CD14-positive monocyte (primary cell): ENCODE results near the gene ZNF429. TPM values are rescaled to one million over a fixed set of nuclear protein-coding genes. Genes with fewer than 3 reads are reported as not detected.

ENCODE experiments used
- DNase-seq, 3 donors: peaks; one replicate each; pipeline ENCODE4 v3.0.0-alpha.2; 2011 to 2022
- H2AFZ ChIP-seq: 2 replicates; pipeline ENCODE4 v1.6.0; 2012; ENCODE audit warnings: mild to moderate bottlenecking, low read depth, low read length, inconsistent platforms; ENCODE audit not compliant: insufficient read depth, poor library complexity, severe bottlenecking
- H3K27ac ChIP-seq, 2 donors: 1 replicate in 1 of 2; 2 replicates in 1 of 2; pipeline ENCODE4 v1.5.1; 2012 to 2013; ENCODE audit warnings: low read length in 2 of 2, control low read depth in 1 of 2, inconsistent platforms in 1 of 2, low read depth in 1 of 2, mild to moderate bottlenecking in 1 of 2
- H3K27me3 ChIP-seq, 2 donors: one replicate each; pipeline versions ENCODE4 v1.6.0 to v1.6.1; 2011 to 2013; ENCODE audit warnings: low read length in 2 of 2; ENCODE audit not compliant: control insufficient read depth in 2 of 2, insufficient read depth in 2 of 2
- H3K36me3 ChIP-seq, 2 donors: replicated peaks in 1 of 2; 1 replicate in 1 of 2; 2 replicates in 1 of 2; pipeline versions ENCODE4 v1.5.1 to v1.6.1; 2012 to 2013; ENCODE audit warnings: low read length in 2 of 2, control low read depth in 1 of 2, inconsistent platforms in 1 of 2, mild to moderate bottlenecking in 1 of 2; ENCODE audit not compliant: insufficient read depth in 2 of 2, control insufficient read depth in 1 of 2
- H3K4me1 ChIP-seq, 2 donors: 1 replicate in 1 of 2; 2 replicates in 1 of 2; pipeline versions ENCODE4 v1.5.1 to v1.6.1; 2012 to 2013; ENCODE audit warnings: low read length in 2 of 2, control low read depth in 1 of 2, inconsistent platforms in 1 of 2, mild to moderate bottlenecking in 1 of 2, moderate library complexity in 1 of 2; ENCODE audit not compliant: insufficient read depth in 2 of 2, control insufficient read depth in 1 of 2
- H3K4me2 ChIP-seq: replicated peaks from 2 replicates; pipeline ENCODE3; 2012; ENCODE audit warnings: low read length, moderate library complexity, mild to moderate bottlenecking; ENCODE audit not compliant: poor library complexity, severe bottlenecking; ENCODE audit errors: extremely low read depth
- H3K4me3 ChIP-seq, 3 experiments: fragments of 200-600 bp in 1 of 3; sonication (generic) in 1 of 3; replicated peaks in 1 of 3; 1 replicate in 2 of 3; 2 replicates in 1 of 3; pipeline ENCODE4 v1.5.1; 2011 to 2013; ENCODE audit warnings: low read length in 3 of 3, mild to moderate bottlenecking in 3 of 3, control low read depth in 2 of 3, low read depth in 2 of 3, inconsistent platforms in 1 of 3, moderate library complexity in 1 of 3
- H3K79me2 ChIP-seq: 2 replicates; pipeline ENCODE4 v1.6.0; 2012; ENCODE audit warnings: mild to moderate bottlenecking, control low read depth, inconsistent platforms, low read length, moderate library complexity; ENCODE audit not compliant: insufficient read depth
- H3K9ac ChIP-seq: 2 replicates; pipeline ENCODE4 v1.6.0; 2017; ENCODE audit warnings: low read length, mild to moderate bottlenecking; ENCODE audit not compliant: insufficient read depth, poor library complexity, severe bottlenecking
- H3K9me3 ChIP-seq, 2 donors: replicated peaks in 1 of 2; 1 replicate in 1 of 2; 2 replicates in 1 of 2; pipeline versions ENCODE4 v1.5.1 to v1.6.1; 2012 to 2013; ENCODE audit warnings: low read length in 2 of 2, control low read depth in 1 of 2; ENCODE audit not compliant: control insufficient read depth in 1 of 2, insufficient read depth in 1 of 2
- H4K20me1 ChIP-seq: 2 replicates; pipeline ENCODE4 v1.6.0; 2012; ENCODE audit warnings: mild to moderate bottlenecking, low read length, control low read depth, moderate library complexity; ENCODE audit not compliant: insufficient read depth
- H3K27ac Mint-ChIP-seq, 7 donors: one replicate each; pipeline ENCODE4 v1.8.0; 2020; ENCODE audit warnings: mild to moderate bottlenecking in 7 of 7, mixed read lengths in 7 of 7, moderate library complexity in 6 of 7, inconsistent platforms in 2 of 7
- H3K27me3 Mint-ChIP-seq, 3 donors: one replicate each; pipeline ENCODE4 v1.8.0; 2021 to 2022; ENCODE audit warnings: low read depth in 3 of 3, mild to moderate bottlenecking in 3 of 3, mixed read lengths in 3 of 3, moderate library complexity in 3 of 3, inconsistent platforms in 1 of 3
- H3K36me3 Mint-ChIP-seq, 2 donors: one replicate each; pipeline ENCODE4 v1.8.0; 2020; ENCODE audit warnings: mixed read lengths in 2 of 2, inconsistent platforms in 1 of 2, mild to moderate bottlenecking in 1 of 2
- H3K4me1 Mint-ChIP-seq: one replicate; pipeline ENCODE4 v1.8.0; 2020; ENCODE audit warnings: mild to moderate bottlenecking, mixed read lengths
- H3K4me3 Mint-ChIP-seq, 2 donors: one replicate each; pipeline ENCODE4 v1.8.0; 2020; ENCODE audit warnings: mild to moderate bottlenecking in 2 of 2, mixed read lengths in 2 of 2, moderate library complexity in 1 of 2
- H3K9me3 Mint-ChIP-seq, 7 donors: one replicate each; pipeline ENCODE4 v1.8.0; 2020 to 2022; ENCODE audit warnings: mixed read lengths in 7 of 7, mild to moderate bottlenecking in 6 of 7, moderate library complexity in 6 of 7, inconsistent platforms in 2 of 7
- WGBS: methylation state at CpG from one replicate; pipeline ENCODE4 v1.1.5; 2013; ENCODE audit warnings: missing lambda C conversion rate; ENCODE audit not compliant: insufficient coverage; 5-methylcytosine and 5-hydroxymethylcytosine counted together
- intact Hi-C, 2 donors: fragments of 100-400 bp; cut with micrococcal nuclease; formaldehyde crosslinking; loops; one replicate each; pipeline versions ENCODE4 v1.15.0 to v1.15.1; 2023
- polyA plus RNA-seq, 3 donors: library from polyadenylated mRNA; depleted of rRNA in 1 of 3; unstranded in 2 of 3; stranded (reverse) in 1 of 3; fragments of 300-500 nt in 2 of 3; fragments of >200 nt in 1 of 3; fragmentation: Illumina TruSeq in 2 of 3; gene quantifications; 1 replicate in 2 of 3; 2 replicates in 1 of 3; pipeline ENCODE4 v1.2.3, GENCODE V29; 2012 to 2021
- TF ChIP-seq, protein P1 (sequence below): fragments of 200-600 bp; IDR thresholded peaks from one replicate; pipeline ENCODE4 v1.8.0; 2022; ENCODE audit warnings: antibody characterized with exemption, mild to moderate bottlenecking

ZNF429 gene
- polyA plus RNA-seq, 3 donors = 9.5 to 11.6 (median 11.1) TPM

DNA sequence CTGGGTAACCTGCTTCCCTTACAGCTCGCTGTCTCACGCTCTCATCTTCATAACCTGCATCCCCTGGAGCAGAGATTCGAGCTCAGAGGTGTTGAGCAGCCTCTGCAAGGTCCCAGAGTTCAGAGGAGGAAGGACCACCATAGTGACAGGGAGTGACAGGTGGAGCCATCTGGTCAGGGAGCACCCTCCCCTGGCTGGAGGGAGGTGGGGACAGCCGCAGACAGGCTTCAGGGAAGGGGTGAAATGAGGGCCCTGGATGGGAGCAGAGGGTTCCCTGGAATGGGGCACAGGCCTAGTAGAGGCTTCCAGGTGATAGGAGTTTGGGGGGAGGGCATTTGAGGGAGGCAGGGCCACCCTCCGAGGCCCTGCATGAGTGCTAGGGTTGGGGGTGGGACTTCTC lies 82.1 kb downstream of the ZNF429 start:
- Mint-ChIP-seq H3K36me3 (peaks cover 2 to 3% of the 10 kb centered on the region in 2 donors), H3K9me3 (peaks cover 2 to 83% (median 12%) of the 10 kb centered on the region in 7 donors), H3K4me3 (peak overlapping the region in 1 of 2 donors; percentile 93), H3K4me1 (peaks cover 8% of the 10 kb centered on the region), H3K27ac (no peak overlapping the region), H3K27me3 (peaks cover 23 to 37% (median 28%) of the 10 kb centered on the region in 3 donors)
- Histone ChIP-seq H4K20me1 (no peaks in the 10 kb centered on the region), H3K36me3 (no peaks in the 10 kb centered on the region), H2AFZ (peak overlapping the region; percentile 88), H3K9me3 (peaks cover 3% of the 10 kb centered on the region in 2 donors), H3K27ac (no peak overlapping the region), H3K27me3 (peaks cover 3 to 29% of the 10 kb centered on the region in 2 donors), H3K4me1 (peaks cover 10 to 13% of the 10 kb centered on the region in 2 donors), H3K4me2 (no peak overlapping the region), H3K4me3 (no peak overlapping the region), H3K79me2 (no peaks in the 10 kb centered on the region), H3K9ac (no peak overlapping the region)
- 97% methylated on average over 4 of the region's 5 CpGs for WGBS
- no peak for DNase-seq
- TF ChIP-seq, protein P1, sequence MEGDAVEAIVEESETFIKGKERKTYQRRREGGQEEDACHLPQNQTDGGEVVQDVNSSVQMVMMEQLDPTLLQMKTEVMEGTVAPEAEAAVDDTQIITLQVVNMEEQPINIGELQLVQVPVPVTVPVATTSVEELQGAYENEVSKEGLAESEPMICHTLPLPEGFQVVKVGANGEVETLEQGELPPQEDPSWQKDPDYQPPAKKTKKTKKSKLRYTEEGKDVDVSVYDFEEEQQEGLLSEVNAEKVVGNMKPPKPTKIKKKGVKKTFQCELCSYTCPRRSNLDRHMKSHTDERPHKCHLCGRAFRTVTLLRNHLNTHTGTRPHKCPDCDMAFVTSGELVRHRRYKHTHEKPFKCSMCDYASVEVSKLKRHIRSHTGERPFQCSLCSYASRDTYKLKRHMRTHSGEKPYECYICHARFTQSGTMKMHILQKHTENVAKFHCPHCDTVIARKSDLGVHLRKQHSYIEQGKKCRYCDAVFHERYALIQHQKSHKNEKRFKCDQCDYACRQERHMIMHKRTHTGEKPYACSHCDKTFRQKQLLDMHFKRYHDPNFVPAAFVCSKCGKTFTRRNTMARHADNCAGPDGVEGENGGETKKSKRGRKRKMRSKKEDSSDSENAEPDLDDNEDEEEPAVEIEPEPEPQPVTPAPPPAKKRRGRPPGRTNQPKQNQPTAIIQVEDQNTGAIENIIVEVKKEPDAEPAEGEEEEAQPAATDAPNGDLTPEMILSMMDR = no peak
- intact Hi-C loops = no loop called here

DNA sequence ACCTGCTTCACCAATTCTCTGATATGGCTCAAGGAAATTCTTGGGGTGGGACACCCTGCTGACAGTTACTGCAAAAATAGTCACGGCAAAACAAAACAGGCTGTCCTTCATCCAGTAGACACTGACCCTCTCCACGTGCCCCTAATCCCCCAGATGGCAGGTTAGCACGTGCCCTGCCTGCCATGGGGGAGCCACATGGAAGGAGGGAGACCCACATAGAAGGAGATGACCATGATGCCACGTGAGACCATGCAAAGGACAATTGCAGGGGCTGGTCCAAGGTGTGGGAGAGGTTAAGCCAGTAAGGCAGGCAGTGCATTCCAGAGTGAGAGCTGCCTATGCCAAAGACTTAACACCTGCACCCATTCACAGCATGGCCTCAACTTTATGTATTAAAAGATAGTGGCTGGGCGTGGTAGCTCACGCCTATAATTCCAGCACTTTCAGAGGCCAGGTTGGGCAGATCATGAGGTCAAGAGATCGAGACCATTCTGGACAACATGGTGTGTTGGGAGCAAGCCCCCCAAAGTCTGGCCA lies 82.7 kb downstream of the ZNF429 start:
- WGBS = 91% methylated on average over 4 of the region's 7 CpGs
- TF ChIP-seq, protein P1 = no peak
- no peak overlapping the region for H3K9ac ChIP-seq
- Mint-ChIP-seq H3K9me3 (peaks cover 2 to 83% (median 12%) of the 10 kb centered on the region in 7 donors), H3K27ac (no peak overlapping the region), H3K36me3 (peaks cover 2 to 3% of the 10 kb centered on the region in 2 donors), H3K4me1 (peaks cover 14% of the 10 kb centered on the region), H3K4me3 (no peak overlapping the region), H3K27me3 (peaks cover 23 to 37% (median 29%) of the 10 kb centered on the region in 3 donors)
- intact Hi-C loops = no loop called here
- H3K27ac ChIP-seq = no peak overlapping the region
- H3K4me1 ChIP-seq = peaks cover 16 to 19% of the 10 kb centered on the region in 2 donors
- no peaks in the 10 kb centered on the region for H4K20me1 ChIP-seq
- no peaks in the 10 kb centered on the region for H3K79me2 ChIP-seq
- H3K4me3 ChIP-seq = no peak overlapping the region
- no peaks in the 10 kb centered on the region for H3K36me3 ChIP-seq
- H3K27me3 ChIP-seq = peaks cover 3 to 29% of the 10 kb centered on the region in 2 donors
- H3K9me3 ChIP-seq = peaks cover 3% of the 10 kb centered on the region in 2 donors
- H2AFZ ChIP-seq = no peak overlapping the region
- H3K4me2 ChIP-seq = no peak overlapping the region
- no peak for DNase-seq
